ENCODE data around the gene CRYL1.

DNA sequence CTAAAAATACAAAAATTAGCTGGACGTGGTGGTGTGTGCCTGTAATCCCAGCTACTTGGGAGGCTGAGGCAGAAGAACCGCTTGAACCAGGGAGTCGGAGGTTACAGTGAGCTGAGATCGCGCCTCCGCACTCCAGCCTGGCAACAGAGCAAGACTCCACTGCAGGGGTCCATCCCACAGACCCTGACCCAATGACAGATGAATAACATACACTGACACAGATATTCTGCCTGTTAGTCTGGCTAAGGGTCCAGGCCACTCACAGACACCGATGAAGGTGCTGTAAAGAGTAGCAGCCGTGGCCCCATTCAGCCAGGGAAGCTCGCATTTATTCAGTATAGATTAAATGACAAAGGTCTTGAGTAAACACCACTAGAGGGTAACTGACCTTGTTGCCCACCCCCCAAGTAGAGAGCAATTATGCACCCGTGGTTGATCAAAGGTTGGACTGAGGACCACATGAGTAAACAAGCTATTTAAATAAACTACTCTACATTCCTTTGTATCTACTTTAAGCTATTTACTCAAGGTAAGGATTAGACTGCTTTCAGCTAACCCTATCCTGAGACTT, 8.5 kb upstream of the CRYL1 start:
- TF ChIP-seq, protein P1, sequence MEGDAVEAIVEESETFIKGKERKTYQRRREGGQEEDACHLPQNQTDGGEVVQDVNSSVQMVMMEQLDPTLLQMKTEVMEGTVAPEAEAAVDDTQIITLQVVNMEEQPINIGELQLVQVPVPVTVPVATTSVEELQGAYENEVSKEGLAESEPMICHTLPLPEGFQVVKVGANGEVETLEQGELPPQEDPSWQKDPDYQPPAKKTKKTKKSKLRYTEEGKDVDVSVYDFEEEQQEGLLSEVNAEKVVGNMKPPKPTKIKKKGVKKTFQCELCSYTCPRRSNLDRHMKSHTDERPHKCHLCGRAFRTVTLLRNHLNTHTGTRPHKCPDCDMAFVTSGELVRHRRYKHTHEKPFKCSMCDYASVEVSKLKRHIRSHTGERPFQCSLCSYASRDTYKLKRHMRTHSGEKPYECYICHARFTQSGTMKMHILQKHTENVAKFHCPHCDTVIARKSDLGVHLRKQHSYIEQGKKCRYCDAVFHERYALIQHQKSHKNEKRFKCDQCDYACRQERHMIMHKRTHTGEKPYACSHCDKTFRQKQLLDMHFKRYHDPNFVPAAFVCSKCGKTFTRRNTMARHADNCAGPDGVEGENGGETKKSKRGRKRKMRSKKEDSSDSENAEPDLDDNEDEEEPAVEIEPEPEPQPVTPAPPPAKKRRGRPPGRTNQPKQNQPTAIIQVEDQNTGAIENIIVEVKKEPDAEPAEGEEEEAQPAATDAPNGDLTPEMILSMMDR (IDR thresholded peaks at IDR 0.05): no peak
- TF ChIP-seq POLR2A (IDR thresholded peaks at IDR 0.05): no peak

Data from vagina (tissue), 2 donors.